Peyer's patch (tissue), 4 donors: ENCODE data around the gene TMED8.

Experiments
- POLR2A ChIP-seq, 2 donors: fragments of 450-650 bp; IDR thresholded peaks; one replicate each; pipeline ENCODE4 v1.5.1; 2017; ENCODE audit warnings: antibody characterized with exemption in 2 of 2, mild to moderate bottlenecking in 2 of 2, moderate library complexity in 2 of 2
- TF ChIP-seq, protein P1 (sequence below), 6 experiments: fragments of 450-650 bp in 4 of 6; fragments of 200-600 bp in 2 of 6; sonication (generic) in 1 of 6; IDR thresholded peaks; one replicate each; pipeline ENCODE4 v1.5.1; 2017 to 2019; ENCODE audit warnings: antibody characterized with exemption in 6 of 6, mild to moderate bottlenecking in 3 of 6, moderate library complexity in 1 of 6

DNA sequence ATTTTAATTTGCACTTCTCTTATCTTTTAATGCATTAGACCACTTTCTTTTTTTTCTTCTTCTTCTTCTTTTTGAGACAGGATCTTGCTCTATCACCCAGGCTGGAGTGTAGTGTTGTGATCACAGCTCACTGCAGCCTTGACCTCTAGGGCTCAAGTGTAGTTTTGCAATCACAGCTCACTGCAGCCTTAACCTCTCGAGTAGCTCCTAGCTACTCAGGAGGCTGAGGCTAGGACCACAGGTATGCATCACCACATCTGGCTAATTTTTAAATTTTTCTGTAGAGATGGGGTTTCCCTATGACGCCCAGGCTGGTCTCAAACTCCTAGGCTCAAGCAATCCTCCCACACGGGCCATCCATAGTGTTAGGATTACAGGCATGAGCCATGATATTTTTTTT, 12.7 kb downstream of the TMED8 start:
- TF ChIP-seq, protein P1, sequence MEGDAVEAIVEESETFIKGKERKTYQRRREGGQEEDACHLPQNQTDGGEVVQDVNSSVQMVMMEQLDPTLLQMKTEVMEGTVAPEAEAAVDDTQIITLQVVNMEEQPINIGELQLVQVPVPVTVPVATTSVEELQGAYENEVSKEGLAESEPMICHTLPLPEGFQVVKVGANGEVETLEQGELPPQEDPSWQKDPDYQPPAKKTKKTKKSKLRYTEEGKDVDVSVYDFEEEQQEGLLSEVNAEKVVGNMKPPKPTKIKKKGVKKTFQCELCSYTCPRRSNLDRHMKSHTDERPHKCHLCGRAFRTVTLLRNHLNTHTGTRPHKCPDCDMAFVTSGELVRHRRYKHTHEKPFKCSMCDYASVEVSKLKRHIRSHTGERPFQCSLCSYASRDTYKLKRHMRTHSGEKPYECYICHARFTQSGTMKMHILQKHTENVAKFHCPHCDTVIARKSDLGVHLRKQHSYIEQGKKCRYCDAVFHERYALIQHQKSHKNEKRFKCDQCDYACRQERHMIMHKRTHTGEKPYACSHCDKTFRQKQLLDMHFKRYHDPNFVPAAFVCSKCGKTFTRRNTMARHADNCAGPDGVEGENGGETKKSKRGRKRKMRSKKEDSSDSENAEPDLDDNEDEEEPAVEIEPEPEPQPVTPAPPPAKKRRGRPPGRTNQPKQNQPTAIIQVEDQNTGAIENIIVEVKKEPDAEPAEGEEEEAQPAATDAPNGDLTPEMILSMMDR (IDR thresholded peaks at IDR 0.05) = no peak
- TF ChIP-seq POLR2A (IDR thresholded peaks at IDR 0.05) = no peak
